Parathyroid adenoma (tissue), 2 donors: ENCODE results near the gene PTPRD.
"Not testable (repeated sequence)": the region's sequence is repeated elsewhere in the genome, so short reads cannot be mapped to it uniquely, and the experiment has no call there.

ENCODE experiments used
- H2AFZ ChIP-seq: fragments of 300-600 bp; sonication (generic); one replicate; pipeline ENCODE4 v1.7.0; 2017; ENCODE audit warnings: antibody characterized with exemption, mild to moderate bottlenecking
- H3K27ac ChIP-seq: fragments of 300-600 bp; sonication (generic); one replicate; pipeline ENCODE4 v1.7.0; 2017
- H3K27me3 ChIP-seq: fragments of 300-600 bp; sonication (generic); one replicate; pipeline ENCODE4 v1.7.0; 2017; ENCODE audit warnings: low read length; ENCODE audit not compliant: control insufficient read depth, insufficient read depth
- H3K36me3 ChIP-seq: fragments of 300-600 bp; sonication (generic); one replicate; pipeline ENCODE4 v1.7.0; 2017; ENCODE audit warnings: low read length; ENCODE audit not compliant: control insufficient read depth, insufficient read depth
- H3K4me1 ChIP-seq: fragments of 300-600 bp; sonication (generic); one replicate; pipeline ENCODE4 v1.7.0; 2017; ENCODE audit warnings: control low read depth
- H3K4me2 ChIP-seq: fragments of 300-600 bp; sonication (generic); one replicate; pipeline ENCODE4 v1.7.0; 2017; ENCODE audit warnings: low read length
- H3K4me3 ChIP-seq: fragments of 300-600 bp; sonication (generic); one replicate; pipeline ENCODE4 v1.7.0; 2017; ENCODE audit warnings: low read depth, low read length
- H3K79me2 ChIP-seq: fragments of 300-600 bp; sonication (generic); one replicate; pipeline ENCODE4 v1.7.0; 2017; ENCODE audit warnings: control low read depth
- H3K9ac ChIP-seq: fragments of 300-600 bp; sonication (generic); one replicate; pipeline ENCODE4 v1.7.0; 2017; ENCODE audit warnings: mild to moderate bottlenecking
- H3K9me3 ChIP-seq: fragments of 300-600 bp; sonication (generic); one replicate; pipeline ENCODE4 v1.7.0; 2017; ENCODE audit warnings: low read length; ENCODE audit not compliant: control insufficient read depth
- TF ChIP-seq, protein P1 (sequence below): fragments of 300-600 bp; sonication (generic); IDR thresholded peaks from one replicate; pipeline ENCODE4 v1.7.0; 2017; ENCODE audit warnings: antibody characterized with exemption, mild to moderate bottlenecking
- donor health status: primary hyperparathyroidism.

PTPRD gene

DNA sequence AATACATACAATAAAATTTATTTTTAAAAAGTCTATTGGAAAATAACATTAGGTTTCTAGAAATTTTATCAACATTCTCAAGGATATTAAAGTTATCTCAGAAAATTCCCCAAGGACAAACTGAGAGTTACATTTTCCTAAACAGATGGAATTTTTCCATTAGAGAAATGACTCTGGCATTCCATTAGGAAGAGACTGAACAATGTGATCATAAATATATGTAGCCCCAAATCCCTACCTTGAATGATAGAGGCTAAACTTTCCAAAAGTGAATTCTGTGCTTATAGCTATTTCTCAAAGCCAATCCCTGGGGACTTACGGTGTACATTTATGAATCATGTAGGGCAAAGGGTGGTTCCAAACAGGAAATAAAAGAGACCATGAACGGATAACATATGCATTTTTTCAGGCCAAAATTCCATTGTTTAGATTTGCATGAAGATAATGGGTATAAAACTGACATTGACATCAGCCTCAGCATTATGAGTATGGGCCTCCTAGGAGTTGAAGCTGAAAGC lies 1632.2 kb downstream of the PTPRD start:
- Histone ChIP-seq H3K4me1 (no peaks in the 10 kb centered on the region), H3K9me3 (no peaks in the 10 kb centered on the region), H3K27me3 (no peaks in the 10 kb centered on the region), H3K4me2 (no peak overlapping the region), H3K27ac (no peak overlapping the region), H3K36me3 (no peaks in the 10 kb centered on the region), H3K4me3 (no peak overlapping the region), H2AFZ (no peak overlapping the region), H3K9ac (no peak overlapping the region), H3K79me2 (no peaks in the 10 kb centered on the region)
- TF ChIP-seq, protein P1, sequence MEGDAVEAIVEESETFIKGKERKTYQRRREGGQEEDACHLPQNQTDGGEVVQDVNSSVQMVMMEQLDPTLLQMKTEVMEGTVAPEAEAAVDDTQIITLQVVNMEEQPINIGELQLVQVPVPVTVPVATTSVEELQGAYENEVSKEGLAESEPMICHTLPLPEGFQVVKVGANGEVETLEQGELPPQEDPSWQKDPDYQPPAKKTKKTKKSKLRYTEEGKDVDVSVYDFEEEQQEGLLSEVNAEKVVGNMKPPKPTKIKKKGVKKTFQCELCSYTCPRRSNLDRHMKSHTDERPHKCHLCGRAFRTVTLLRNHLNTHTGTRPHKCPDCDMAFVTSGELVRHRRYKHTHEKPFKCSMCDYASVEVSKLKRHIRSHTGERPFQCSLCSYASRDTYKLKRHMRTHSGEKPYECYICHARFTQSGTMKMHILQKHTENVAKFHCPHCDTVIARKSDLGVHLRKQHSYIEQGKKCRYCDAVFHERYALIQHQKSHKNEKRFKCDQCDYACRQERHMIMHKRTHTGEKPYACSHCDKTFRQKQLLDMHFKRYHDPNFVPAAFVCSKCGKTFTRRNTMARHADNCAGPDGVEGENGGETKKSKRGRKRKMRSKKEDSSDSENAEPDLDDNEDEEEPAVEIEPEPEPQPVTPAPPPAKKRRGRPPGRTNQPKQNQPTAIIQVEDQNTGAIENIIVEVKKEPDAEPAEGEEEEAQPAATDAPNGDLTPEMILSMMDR = no peak

DNA sequence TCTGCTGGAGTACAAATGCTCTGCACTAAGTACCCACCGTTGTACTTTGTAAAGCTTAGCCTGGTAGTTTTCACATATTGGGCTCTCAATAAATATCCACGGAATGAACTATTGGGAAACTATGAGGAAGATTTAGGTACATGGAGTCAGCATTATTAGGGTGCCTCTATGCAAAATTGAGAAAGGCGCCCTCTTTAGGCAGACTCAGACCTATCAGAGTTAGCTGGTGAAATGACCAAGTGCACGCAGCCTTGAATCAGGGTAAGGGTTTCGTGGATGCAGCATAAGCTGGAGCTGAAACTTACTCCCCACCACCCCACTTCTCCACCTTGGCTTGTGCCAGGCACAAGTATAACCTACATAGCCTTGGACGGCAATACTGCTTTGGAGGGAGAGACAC lies 1634.5 kb downstream of the PTPRD start:
- no peaks in the 10 kb centered on the region for H3K27me3 ChIP-seq

DNA sequence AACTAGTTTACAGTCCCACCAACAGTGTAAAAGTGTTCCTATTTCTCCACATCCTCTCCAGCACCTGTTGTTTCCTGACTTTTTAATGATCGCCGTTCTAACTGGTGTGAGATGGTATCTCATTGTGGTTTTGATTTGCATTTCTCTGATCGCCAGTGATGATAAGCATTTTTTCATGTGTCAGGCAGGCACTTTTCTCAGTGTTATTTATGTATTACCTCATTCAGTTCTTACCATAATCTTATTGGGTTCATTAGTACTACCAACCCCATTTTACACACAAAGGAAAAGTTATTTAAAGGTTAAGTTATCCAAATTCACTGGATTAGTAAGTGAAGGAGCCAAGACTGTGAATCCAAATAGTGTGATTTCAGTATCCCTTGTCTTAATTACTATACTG lies 1644.5 kb downstream of the PTPRD start:
- not testable (repeated sequence) for H3K79me2 ChIP-seq, H3K36me3 ChIP-seq, H3K27me3 ChIP-seq, H3K9me3 ChIP-seq, H2AFZ ChIP-seq, H3K27ac ChIP-seq, H3K4me3 ChIP-seq, H3K9ac ChIP-seq, H3K4me1 ChIP-seq, H3K4me2 ChIP-seq

More for the DNA sequence above, 1634.5 kb downstream of the PTPRD start:
- Histone ChIP-seq H3K9me3 (no peaks in the 10 kb centered on the region), H3K4me1 (no peaks in the 10 kb centered on the region), H3K4me2 (no peak overlapping the region), H2AFZ (no peak overlapping the region), H3K36me3 (no peaks in the 10 kb centered on the region), H3K27ac (no peak overlapping the region), H3K79me2 (no peaks in the 10 kb centered on the region), H3K9ac (no peak overlapping the region), H3K4me3 (no peak overlapping the region)
- TF ChIP-seq, protein P1 = no peak

DNA sequence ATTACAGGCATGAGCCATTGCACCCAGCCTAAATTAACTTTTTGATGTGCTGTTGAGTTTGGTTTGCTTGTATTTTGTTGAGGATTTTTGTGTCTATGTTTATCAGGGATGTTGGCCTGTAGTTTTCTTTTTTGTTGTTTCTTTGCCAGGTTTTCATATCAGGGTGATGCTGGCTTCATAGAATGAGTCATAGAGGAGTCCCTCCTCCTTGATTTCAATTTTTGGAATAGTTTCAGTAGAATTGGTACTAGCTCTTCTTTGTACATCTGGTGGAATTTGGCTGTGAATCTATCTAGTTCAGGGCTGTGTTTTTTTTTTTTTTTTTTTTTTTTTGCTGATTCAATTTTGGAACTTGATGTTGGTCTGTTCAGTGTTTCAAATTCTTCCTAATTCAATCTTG lies 1648.9 kb downstream of the PTPRD start:
- no peaks in the 10 kb centered on the region for H3K79me2 ChIP-seq
- H3K4me1 ChIP-seq = no peaks in the 10 kb centered on the region
- no peak overlapping the region for H3K9ac ChIP-seq
- no peak overlapping the region for H3K4me3 ChIP-seq
- no peaks in the 10 kb centered on the region for H3K9me3 ChIP-seq
- no peak overlapping the region for H3K27ac ChIP-seq
- no peaks in the 10 kb centered on the region for H3K36me3 ChIP-seq
- H3K27me3 ChIP-seq = no peaks in the 10 kb centered on the region
- TF ChIP-seq, protein P1 = no peak
- H3K4me2 ChIP-seq = no peak overlapping the region
- no peak overlapping the region for H2AFZ ChIP-seq

DNA sequence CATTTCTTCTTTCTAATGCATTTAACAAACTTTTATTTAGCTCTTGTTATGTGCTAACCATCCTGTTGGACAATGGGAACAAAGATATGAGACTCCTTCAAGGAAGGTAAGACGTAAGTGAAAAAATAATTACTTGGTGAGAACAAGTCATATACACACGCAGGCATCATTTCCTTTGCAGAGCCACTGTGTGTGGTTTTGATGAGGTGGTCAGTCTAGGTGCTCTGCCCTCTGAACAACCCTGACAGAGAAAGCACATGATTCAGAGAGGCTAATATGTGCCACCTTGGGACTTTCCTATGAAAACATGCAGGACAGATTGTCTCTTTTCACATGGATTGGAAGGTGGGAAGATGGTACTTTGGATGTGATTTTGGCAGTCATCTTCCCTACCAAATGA lies 1650.7 kb downstream of the PTPRD start:
- TF ChIP-seq, protein P1 = no peak
- Histone ChIP-seq H3K4me1 (no peaks in the 10 kb centered on the region), H3K27me3 (no peaks in the 10 kb centered on the region), H3K4me2 (no peak overlapping the region), H2AFZ (no peak overlapping the region), H3K9ac (no peak overlapping the region), H3K36me3 (no peaks in the 10 kb centered on the region), H3K79me2 (no peaks in the 10 kb centered on the region), H3K27ac (no peak overlapping the region), H3K9me3 (no peaks in the 10 kb centered on the region), H3K4me3 (no peak overlapping the region)
